ENCODE results near the gene DMD.
"Not testable (repeated sequence)": the region's sequence is repeated elsewhere in the genome, so short reads cannot be mapped to it uniquely, and the experiment has no call there.

The DMD gene

GRCh38 chrX:32087663-32088062 is 1123.7 kb downstream of the DMD start:
- no peak for DNase-seq (ENCODE audit: low read depth in 1 of 2, low spot score in 1 of 2)

- no peak for DNase-seq (ENCODE audit: low read depth in 1 of 2, low spot score in 1 of 2)
Observed at GRCh38 chrX:32084757-32085156, 1126.6 kb downstream of the DMD start.

- DNase-seq (ENCODE audit: low read depth in 1 of 2, low spot score in 1 of 2): no peak
Observed at GRCh38 chrX:32048285-32048684, 1163.1 kb downstream of the DMD start.

GRCh38 chrX:32045149-32045548 is 1166.2 kb downstream of the DMD start:
- DNase-seq (ENCODE audit: low read depth in 1 of 2, low spot score in 1 of 2): no peak

- no peak for DNase-seq (ENCODE audit: low read depth in 1 of 2, low spot score in 1 of 2)
Observed at GRCh38 chrX:32041181-32041580, 1170.2 kb downstream of the DMD start.

- DNase-seq (ENCODE audit: low read depth in 1 of 2, low spot score in 1 of 2): no peak
Observed at GRCh38 chrX:32026772-32027171, 1184.6 kb downstream of the DMD start.

GRCh38 chrX:32024072-32024471 is 1187.3 kb downstream of the DMD start:
- DNase-seq (ENCODE audit: low read depth in 1 of 2, low spot score in 1 of 2): no peak

- DNase-seq (ENCODE audit: low read depth in 1 of 2, low spot score in 1 of 2): no peak
Observed at GRCh38 chrX:32016195-32016594, 1195.2 kb downstream of the DMD start.

GRCh38 chrX:32010948-32011347 is 1200.4 kb downstream of the DMD start:
- DNase-seq (ENCODE audit: low read depth in 1 of 2, low spot score in 1 of 2): no peak

GRCh38 chrX:32010212-32010611 is 1201.1 kb downstream of the DMD start:
- no peak for DNase-seq (ENCODE audit: low read depth in 1 of 2, low spot score in 1 of 2)

GRCh38 chrX:31993637-31994036 is 1217.7 kb downstream of the DMD start:
- DNase-seq (ENCODE audit: low read depth in 1 of 2, low spot score in 1 of 2): no peak

GRCh38 chrX:31988975-31989374 is 1222.4 kb downstream of the DMD start:
- no peak for DNase-seq (ENCODE audit: low read depth in 1 of 2, low spot score in 1 of 2)

GRCh38 chrX:31981546-31982062 is 1229.7 kb downstream of the DMD start:
- DNase-seq (ENCODE audit: low read depth in 1 of 2, low spot score in 1 of 2): no peak

GRCh38 chrX:31969714-31970113 is 1241.6 kb downstream of the DMD start:
- no peak for DNase-seq (ENCODE audit: low read depth in 1 of 2, low spot score in 1 of 2)

- DNase-seq (ENCODE audit: low read depth in 1 of 2, low spot score in 1 of 2): no peak
Observed at GRCh38 chrX:31962256-31962655, 1249.1 kb downstream of the DMD start.

- no peak for DNase-seq (ENCODE audit: low read depth in 1 of 2, low spot score in 1 of 2)
Observed at GRCh38 chrX:31934842-31935370, 1276.4 kb downstream of the DMD start.

- no peak for DNase-seq (ENCODE audit: low read depth in 1 of 2, low spot score in 1 of 2)
Observed at GRCh38 chrX:31934015-31934414, 1277.3 kb downstream of the DMD start.

GRCh38 chrX:31932769-31933168 is 1278.6 kb downstream of the DMD start:
- DNase-seq (ENCODE audit: low read depth in 1 of 2, low spot score in 1 of 2): no peak

GRCh38 chrX:31932320-31932719 is 1279.0 kb downstream of the DMD start:
- not testable (repeated sequence) for DNase-seq (ENCODE audit: low read depth in 1 of 2, low spot score in 1 of 2)

GRCh38 chrX:31931225-31931624 is 1280.1 kb downstream of the DMD start:
- DNase-seq (ENCODE audit: low read depth in 1 of 2, low spot score in 1 of 2): no peak

GRCh38 chrX:31929366-31929765 is 1282.0 kb downstream of the DMD start:
- DNase-seq (ENCODE audit: low read depth in 1 of 2, low spot score in 1 of 2): no peak

- no peak for DNase-seq (ENCODE audit: low read depth in 1 of 2, low spot score in 1 of 2)
Observed at GRCh38 chrX:31921236-31921635, 1290.1 kb downstream of the DMD start.

GRCh38 chrX:31909850-31910572 is 1301.3 kb downstream of the DMD start:
- DNase-seq (ENCODE audit: low read depth in 1 of 2, low spot score in 1 of 2): no peak
